NCI-H1048 (cell line): ENCODE measurements around the gene CD300LF.

ENCODE experiments used
- DNase-seq: peaks from one replicate; lab custom pipeline; 2025; lab: John Stamatoyannopoulos, UW

CD300LF gene

GRCh38 chr17:74745548-74746177, 32.9 kb upstream of the CD300LF start:
- no peak for DNase-seq

DNA sequence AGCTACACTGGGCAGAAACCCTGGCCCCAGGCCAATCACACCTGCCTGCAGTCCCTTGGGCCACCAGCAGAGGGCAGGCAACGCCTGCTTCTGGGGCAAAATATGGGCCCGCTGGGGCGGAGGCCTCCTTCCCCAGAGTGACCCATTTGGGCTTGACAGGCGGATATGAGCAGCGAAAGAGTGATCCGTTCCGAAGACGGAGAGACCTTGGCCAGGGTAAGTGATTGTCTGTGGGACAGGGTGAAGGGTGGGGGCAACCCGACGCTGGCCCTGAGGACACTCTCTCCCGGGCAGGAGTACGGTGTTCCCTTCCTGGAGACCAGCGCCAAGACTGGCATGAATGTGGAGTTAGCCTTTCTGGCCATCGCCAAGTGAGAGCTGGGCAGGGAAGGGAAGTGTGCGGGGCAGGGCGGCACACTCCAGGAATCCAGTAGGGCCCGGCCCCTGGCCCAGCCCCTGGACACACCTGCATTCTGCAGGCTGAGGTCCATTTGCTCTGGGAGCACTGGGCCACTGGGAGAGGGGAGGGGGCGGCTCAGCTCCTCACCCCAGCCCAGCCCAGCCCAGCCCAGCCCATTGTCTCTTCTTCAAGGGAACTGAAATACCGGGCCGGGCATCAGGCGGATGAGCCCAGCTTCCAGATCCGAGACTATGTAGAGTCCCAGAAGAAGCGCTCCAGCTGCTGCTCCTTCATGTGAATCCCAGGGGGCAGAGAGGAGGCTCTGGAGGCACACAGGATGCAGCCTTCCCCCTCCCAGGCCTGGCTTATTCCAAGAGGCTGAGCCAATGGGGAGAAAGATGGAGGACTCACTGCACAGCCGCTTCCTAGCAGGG, 32.2 kb upstream of the CD300LF start:
- DNase-seq, result no peak

DNA sequence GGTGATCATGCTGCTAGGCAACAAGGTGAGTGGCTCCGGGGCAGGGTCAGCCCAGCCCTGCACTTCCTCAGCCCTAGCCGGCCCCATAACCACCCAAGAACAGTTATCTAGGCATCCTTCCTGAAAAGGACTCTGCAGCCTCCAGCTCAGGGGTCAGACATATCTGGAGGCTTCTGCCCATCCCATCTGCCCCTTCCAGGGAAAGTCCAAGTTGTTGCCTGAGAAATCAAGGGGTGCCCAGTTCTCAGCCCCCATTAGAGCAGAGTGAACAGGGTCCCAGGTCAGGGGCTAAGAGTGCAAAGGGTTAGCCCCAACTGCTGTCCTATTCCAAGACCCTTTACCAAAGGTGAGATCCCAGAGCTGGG, 31.6 kb upstream of the CD300LF start:
- no peak for DNase-seq

GRCh38 chr17:74743755-74744154, 31.0 kb upstream of the CD300LF start:
- no peak for DNase-seq

DNA sequence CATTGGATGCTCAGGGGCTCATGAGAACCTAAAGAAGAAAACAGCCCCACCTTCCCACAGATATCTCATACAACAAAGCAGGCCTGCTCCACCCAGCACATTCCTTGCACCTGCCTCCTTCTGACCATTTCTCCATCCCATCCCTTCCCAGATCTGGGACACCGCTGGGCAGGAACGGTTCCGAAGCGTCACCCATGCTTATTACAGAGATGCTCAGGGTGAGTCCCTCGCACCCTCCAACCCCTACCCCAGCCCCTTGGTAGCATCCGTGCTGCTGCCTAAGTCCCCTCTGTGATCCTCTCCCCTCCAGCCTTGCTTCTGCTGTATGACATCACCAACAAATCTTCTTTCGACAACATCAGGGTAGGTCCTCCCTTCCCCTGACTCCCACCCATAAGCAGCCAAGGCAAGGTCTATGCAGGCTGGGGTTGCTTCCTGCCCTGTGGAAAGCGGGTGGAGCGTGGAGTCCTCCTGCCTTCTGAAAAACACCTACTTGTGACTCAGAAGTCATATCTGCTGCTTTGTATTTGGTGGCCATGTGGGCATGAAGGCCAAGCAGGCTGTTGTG, 30.3 kb upstream of the CD300LF start:
- no peak for DNase-seq

GRCh38 chr17:74742153-74742515, 29.4 kb upstream of the CD300LF start:
- DNase-seq, result no peak

- no peak for DNase-seq
Measured at GRCh38 chr17:74740641-74741387, 28.1 kb upstream of the CD300LF start.

- no peak for DNase-seq
Measured at GRCh38 chr17:74740173-74740572, 27.4 kb upstream of the CD300LF start.

DNA sequence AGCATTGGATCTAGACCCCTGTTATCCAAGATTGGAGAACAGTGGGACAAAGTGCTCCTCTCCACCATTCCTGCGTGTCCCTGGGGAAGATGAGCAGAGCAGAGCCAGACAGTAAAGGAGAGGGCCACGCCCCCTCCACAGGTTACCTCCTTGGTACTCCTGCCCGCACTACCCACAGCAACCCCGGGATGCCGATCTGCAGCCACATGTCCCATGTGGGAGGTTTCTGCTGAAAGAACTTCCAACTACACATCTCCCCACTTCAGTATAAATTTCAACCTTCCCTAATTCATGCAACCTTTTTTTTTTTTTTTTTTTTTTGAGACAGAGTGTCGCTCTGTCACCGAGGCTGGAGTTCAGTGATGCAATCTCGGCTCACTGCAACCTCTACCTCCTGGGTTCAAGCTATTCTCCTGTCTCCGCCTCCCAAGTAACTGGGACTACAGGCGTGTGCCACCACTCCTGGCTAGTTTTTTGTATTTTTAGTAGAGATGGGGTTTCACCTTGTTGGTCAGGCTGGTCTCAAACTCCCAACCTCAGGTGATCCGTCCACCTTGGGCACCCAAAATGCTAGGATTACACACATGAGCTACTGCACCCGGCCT, 26.6 kb upstream of the CD300LF start:
- DNase-seq, result no peak

DNA sequence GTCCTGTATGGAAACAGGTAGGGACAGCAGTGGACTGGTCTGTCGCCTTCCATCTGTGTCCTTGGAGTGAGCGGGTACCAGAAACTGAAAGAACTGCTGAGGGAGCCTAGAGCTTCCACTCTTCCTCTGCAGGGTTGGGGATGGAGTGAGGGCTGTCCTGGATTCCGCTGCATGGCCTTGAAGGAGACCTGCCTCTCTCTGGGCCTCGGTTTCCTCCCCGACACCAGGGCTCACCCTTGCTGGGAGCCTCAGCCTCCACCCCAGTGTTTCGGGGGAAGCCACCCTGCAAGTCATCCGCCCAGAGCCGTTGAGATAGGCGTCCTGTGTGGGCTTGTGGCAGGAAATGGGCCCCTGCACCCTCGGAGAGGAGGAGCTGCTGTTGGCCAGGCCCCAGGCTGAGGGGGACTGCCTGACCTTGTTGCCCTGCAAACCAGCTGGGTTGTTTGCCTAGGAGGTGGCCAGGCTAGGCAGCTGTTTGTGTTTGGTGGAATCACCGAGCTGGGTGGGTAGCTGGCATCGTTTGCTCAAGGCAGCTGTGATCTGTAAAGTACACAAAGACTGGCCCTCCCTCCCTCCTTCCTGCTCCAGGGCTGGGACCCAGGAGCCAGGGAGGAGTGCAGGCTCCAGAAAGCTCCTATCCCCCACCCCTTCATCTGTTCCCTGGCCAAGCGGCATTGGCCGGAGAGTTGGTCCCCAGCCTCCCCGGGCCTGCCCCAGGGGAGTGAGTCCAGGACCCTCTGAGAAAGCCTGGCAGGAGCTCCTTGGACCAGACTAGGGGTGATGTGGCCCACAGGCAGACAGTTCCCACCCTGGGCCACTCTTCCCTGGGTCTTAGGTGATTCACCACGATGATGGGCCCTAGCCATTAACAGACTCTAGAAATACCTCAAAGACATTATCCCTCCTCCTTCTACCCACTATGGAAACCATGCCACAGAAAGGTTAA, 25.6 kb upstream of the CD300LF start:
- no peak for DNase-seq

DNA sequence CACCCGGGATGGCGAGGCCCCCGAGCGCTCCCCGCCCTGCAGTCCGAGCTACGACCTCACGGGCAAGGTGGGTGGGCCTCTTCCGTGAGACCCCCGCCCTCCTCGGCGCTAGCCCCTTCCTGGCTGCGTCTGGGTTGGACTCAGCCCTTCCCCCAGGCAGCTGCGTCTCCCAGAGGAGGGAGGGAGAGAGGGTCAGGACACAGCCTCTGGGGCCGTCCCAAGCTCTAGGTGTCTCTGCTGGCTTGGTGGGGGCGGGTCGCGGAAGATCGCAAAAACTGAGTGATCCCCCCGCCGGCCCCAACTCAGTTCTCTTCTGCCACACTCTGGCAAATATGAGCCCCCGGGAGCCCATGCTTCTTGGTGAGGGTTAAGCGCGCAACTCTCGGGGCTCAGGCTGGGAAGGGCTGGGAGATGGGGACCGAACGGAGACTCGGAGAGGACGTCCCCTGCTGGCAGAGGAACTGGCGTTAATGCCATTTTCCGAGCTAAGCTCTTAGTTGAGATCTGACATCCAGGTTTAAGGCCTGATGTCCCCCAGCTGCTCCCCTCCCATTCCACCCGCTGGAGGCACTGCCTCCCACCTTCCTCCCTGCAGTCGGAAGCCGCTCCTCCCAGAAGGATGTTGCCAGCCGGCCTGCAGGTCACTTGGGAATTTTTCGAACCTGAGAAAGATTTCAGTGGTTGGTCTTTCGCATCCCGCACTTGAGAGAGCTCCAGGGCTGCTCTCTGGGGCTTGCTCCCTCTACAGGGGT, 24.8 kb upstream of the CD300LF start:
- no peak for DNase-seq

DNA sequence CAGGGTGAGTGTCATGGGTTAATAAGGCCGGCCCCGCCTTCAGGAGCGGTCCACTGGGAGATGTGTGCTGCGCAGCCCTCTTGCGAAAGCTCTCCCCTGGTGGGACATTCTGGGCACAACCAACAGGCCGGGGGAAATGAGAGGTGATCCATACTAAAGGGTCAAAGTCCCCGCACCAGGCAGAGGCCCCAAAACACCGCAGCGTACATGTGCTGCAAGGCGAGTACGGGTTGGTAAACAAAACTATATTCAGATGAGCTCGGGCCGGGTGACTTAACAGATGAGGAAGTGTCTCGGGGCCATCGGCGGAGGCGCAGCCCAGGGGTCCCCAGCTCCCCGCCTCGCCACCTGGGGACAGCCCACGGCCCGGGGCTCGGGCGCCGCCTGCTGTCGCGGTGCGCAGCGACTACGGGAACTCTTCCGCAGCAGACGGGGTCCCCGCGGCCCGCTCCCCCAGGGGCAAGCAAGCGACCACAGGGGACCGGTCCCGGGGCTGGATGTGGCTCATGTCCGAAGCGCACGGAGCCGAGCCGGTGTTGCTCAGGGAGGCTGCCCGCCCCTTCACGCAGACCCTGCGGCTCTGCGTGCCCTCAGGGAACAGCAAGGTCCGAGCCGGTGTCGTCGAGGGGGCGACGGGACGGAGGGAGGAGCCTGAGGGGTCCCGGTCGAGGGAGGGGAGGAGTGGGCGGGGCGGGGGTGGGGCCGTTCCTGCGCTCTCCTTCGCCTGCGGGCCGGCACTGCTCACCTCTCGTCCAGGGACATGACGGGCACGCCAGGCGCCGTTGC, 24.0 kb upstream of the CD300LF start, which contains the start of gene RAB37:
RAB37 (plus strand) TSS at position 744 of the 786 bp plus-strand sequence; CDS start at position 761, 17 bp downstream.
- DNase-seq, result no peak

DNA sequence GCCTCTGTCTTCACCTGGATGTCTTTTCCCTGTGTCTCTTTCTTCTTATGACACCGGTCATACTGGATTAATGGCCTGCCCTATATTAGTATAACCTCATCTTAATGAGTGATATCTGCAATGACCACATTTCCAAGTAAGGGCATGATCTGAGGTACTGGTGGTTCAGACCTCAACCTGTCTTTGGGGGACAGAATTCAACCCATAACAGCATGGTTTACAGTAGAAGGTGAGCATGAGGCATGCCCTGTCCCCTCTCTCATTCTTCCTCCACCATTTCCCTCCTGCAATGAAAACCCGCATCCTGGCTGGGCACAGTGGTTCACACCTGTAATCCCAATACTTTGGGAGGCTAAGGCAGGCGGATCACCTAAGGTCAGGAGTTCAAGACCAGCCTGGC, 21.5 kb upstream of the CD300LF start:
- DNase-seq, result no peak

- DNase-seq, result no peak
Measured at GRCh38 chr17:74733365-74734122, 20.8 kb upstream of the CD300LF start.

GRCh38 chr17:74732042-74732867, 19.5 kb upstream of the CD300LF start:
- DNase-seq, result no peak

DNA sequence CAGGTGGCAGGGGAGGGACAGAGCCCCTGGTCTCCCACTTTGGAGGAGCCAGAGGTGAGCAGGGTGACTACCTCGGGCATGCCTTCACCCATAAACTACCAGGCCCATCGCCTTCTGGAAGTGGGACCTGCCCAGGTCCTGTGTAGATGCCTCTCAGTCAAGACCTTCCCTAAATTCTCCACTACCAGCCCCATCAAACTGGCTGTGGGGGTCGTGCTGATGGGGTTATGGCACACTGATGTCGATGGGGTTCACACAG, 18.6 kb upstream of the CD300LF start:
- DNase-seq, result no peak

GRCh38 chr17:74730491-74731346, 18.0 kb upstream of the CD300LF start:
- DNase-seq, result no peak
